Measurements from ENCODE around the gene MOB3B.

- no peak for TF ChIP-seq CTCF (IDR thresholded peaks at IDR 0.05)
- TF ChIP-seq HMGXB4 (CRISPR knock-in tag; IDR thresholded peaks at IDR 0.05; ENCODE audit: borderline replicate concordance), result no peak
- no peak for TF ChIP-seq ELK1 (IDR thresholded peaks at IDR 0.05; ENCODE audit: low read depth, low read length)
- no peak for TF ChIP-seq EHMT2 (IDR thresholded peaks at IDR 0.05; ENCODE audit: low read depth)
- TF ChIP-seq SREBF2 (IDR thresholded peaks at IDR 0.05), result no peak
- no peak for TF ChIP-seq ATOH8 (CRISPR knock-in tag; IDR thresholded peaks at IDR 0.05; ENCODE audit: low read depth)
Measured at GRCh38 chr9:27471366-27471765, 58.2 kb downstream of the MOB3B start.
